Activated T-helper 17 cell treated with anti-CD3 and anti-CD28 coated beads, Interleukin-2, amount 50 U/mL, for 72 hours (primary cell): ENCODE measurements around the gene FAM124A. TPM values are rescaled to one million over a fixed set of nuclear protein-coding genes. Genes with fewer than 3 reads are reported as not detected.

Experiments used
- ATAC-seq: fragments of 150-1000 bp; cut with Tn5 transposase; replicated peaks from 2 replicates; pipeline ENCODE4 v1.10.0; 2021; ENCODE audit warnings: mild to moderate bottlenecking, moderate library complexity
- H3K27ac Mint-ChIP-seq: one replicate; pipeline ENCODE4 v1.8.0; 2022; ENCODE audit warnings: mixed read lengths
- H3K27me3 Mint-ChIP-seq: one replicate; pipeline ENCODE4 v1.8.0; 2022; ENCODE audit warnings: mixed read lengths
- H3K36me3 Mint-ChIP-seq: one replicate; pipeline ENCODE4 v1.8.0; 2022; ENCODE audit warnings: low read depth, mild to moderate bottlenecking, mixed read lengths
- H3K4me1 Mint-ChIP-seq: one replicate; pipeline ENCODE4 v1.8.0; 2022; ENCODE audit warnings: mixed read lengths
- H3K4me3 Mint-ChIP-seq: one replicate; pipeline ENCODE4 v1.8.0; 2022; ENCODE audit warnings: mild to moderate bottlenecking, mixed read lengths
- H3K9me3 Mint-ChIP-seq: one replicate; pipeline ENCODE4 v1.8.0; 2022; ENCODE audit warnings: mixed read lengths
- total RNA-seq, 2 donors: library from RNA; stranded (reverse); gene quantifications; one replicate each; pipeline ENCODE4 v1.2.3, GENCODE V29; 2022

Gene FAM124A
- total RNA-seq, 2 donors from 2014 or later, result 0.43 to 1.2 TPM

GRCh38 chr13:51206584-51206983 is 15.6 kb upstream of the FAM124A start:
- H3K4me3 Mint-ChIP-seq, result no peak overlapping the region
- H3K36me3 Mint-ChIP-seq, result no peaks in the 10 kb centered on the region
- H3K27ac Mint-ChIP-seq, result no peak overlapping the region
- H3K9me3 Mint-ChIP-seq, result no peaks in the 10 kb centered on the region
- peaks cover 41% of the 10 kb centered on the region for H3K27me3 Mint-ChIP-seq
- ATAC-seq, result no peak
- H3K4me1 Mint-ChIP-seq, result peaks cover 7% of the 10 kb centered on the region

DNA sequence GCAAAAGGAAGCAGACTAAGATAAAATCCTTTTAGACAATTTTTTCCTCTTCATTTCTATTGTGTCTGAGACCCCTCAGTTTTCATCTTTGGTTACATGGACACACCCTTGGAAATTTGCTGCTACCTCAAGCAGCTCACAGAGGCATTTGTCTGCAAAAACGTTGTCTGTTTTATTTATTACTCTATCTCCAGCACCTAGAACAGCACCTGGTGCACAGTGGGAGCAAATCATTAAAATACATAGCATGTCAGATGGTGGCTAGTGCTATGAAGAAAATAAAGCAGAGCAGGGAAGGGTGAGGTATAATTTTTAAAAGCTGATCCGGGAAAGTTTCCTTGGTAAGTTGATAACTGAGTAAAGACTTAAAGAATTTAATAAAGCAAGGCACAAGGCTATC is 14.3 kb upstream of the FAM124A start:
- no peak overlapping the region for H3K4me3 Mint-ChIP-seq
- ATAC-seq, result no peak
- no peaks in the 10 kb centered on the region for H3K9me3 Mint-ChIP-seq
- peaks cover 3% of the 10 kb centered on the region for H3K4me1 Mint-ChIP-seq
- H3K27ac Mint-ChIP-seq, result no peak overlapping the region
- H3K27me3 Mint-ChIP-seq, result peaks cover 48% of the 10 kb centered on the region
- H3K36me3 Mint-ChIP-seq, result no peaks in the 10 kb centered on the region

DNA sequence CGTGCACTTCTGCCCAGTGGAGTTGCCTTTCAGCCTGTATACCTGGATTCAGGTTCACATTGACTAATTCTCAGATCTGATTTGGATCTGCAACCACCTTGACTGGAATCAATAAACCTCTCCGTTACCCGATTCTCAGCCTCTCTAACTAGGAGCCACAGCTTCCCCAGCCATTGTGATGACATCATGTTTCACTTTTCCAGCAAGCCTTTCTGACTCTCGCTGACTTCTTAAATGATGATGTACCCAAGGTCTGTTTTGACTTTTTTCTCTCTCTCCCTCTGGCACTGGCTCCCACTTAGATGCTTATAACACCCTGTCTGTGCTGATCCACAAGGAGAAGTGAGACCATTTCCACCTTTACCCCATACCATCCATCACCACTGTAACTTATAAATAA is 13.5 kb upstream of the FAM124A start:
- H3K36me3 Mint-ChIP-seq, result no peaks in the 10 kb centered on the region
- no peak overlapping the region for H3K4me3 Mint-ChIP-seq
- H3K4me1 Mint-ChIP-seq, result no peaks in the 10 kb centered on the region
- H3K27ac Mint-ChIP-seq, result no peak overlapping the region
- H3K27me3 Mint-ChIP-seq, result peaks cover 45% of the 10 kb centered on the region
- ATAC-seq, result no peak
- no peaks in the 10 kb centered on the region for H3K9me3 Mint-ChIP-seq

DNA sequence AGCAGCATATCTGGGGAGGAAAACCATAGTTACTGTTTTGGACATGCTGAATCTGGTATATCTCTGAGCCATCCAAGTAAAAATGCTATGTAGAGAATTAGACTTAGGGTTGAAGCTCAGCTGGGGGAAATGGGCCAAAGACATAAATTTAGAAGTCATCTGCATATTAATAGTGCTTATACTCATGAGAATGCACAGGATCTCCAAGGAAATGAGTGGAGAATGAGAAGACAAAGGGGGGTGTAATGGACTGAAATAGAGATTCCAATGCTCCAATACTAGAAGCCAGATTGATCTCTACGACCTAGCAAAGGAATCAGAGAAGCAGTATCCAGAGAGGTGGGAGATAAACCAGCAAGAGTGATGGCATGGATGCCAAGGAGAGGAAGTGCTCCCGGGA is 10.3 kb upstream of the FAM124A start:
- no peak overlapping the region for H3K27ac Mint-ChIP-seq
- H3K36me3 Mint-ChIP-seq, result no peaks in the 10 kb centered on the region
- H3K9me3 Mint-ChIP-seq, result no peaks in the 10 kb centered on the region
- H3K27me3 Mint-ChIP-seq, result peaks cover 52% of the 10 kb centered on the region
- no peaks in the 10 kb centered on the region for H3K4me1 Mint-ChIP-seq
- ATAC-seq, result no peak
- H3K4me3 Mint-ChIP-seq, result no peak overlapping the region

GRCh38 chr13:51212758-51213157 is 9.4 kb upstream of the FAM124A start:
- no peak overlapping the region for H3K27ac Mint-ChIP-seq
- no peaks in the 10 kb centered on the region for H3K4me1 Mint-ChIP-seq
- no peaks in the 10 kb centered on the region for H3K9me3 Mint-ChIP-seq
- ATAC-seq, result no peak
- peaks cover 58% of the 10 kb centered on the region for H3K27me3 Mint-ChIP-seq
- no peaks in the 10 kb centered on the region for H3K36me3 Mint-ChIP-seq
- no peak overlapping the region for H3K4me3 Mint-ChIP-seq

DNA sequence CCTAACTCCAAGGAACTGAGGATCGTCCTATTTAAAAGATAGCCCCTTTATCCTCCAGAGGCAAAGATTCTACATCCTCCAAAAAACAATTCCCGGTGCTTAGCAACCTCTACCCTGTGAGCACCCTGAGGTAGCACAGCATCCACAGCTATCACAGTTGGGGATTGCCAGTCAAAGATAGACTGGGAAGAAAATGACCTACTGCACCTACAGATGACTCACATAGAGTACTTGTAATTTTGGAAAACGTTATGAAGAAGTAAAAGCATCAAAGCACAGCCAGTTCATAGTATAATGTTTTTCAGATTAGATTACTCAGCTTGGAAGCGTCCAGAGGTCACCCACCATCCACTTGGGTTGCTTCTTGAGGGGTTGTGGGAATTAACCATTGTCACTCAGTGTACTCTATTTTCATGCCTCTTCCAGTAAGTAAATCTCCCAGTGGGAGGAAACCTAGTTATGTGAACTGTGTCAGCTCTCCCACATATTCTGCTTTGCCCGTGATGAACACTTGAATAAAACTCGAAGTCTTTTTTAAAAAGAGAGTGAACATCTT is 8.9 kb upstream of the FAM124A start:
- Mint-ChIP-seq H3K27ac (no peak overlapping the region), H3K27me3 (peaks cover 54% of the 10 kb centered on the region), H3K4me1 (no peaks in the 10 kb centered on the region), H3K36me3 (no peaks in the 10 kb centered on the region), H3K4me3 (no peak overlapping the region), H3K9me3 (no peaks in the 10 kb centered on the region)
- peak; percentile 61 for ATAC-seq

GRCh38 chr13:51218626-51219025 is 3.6 kb upstream of the FAM124A start:
- Mint-ChIP-seq H3K4me3 (no peak overlapping the region), H3K4me1 (no peaks in the 10 kb centered on the region), H3K36me3 (no peaks in the 10 kb centered on the region), H3K27me3 (peaks cover 42% of the 10 kb centered on the region), H3K27ac (no peak overlapping the region), H3K9me3 (no peaks in the 10 kb centered on the region)
- ATAC-seq, result no peak

DNA sequence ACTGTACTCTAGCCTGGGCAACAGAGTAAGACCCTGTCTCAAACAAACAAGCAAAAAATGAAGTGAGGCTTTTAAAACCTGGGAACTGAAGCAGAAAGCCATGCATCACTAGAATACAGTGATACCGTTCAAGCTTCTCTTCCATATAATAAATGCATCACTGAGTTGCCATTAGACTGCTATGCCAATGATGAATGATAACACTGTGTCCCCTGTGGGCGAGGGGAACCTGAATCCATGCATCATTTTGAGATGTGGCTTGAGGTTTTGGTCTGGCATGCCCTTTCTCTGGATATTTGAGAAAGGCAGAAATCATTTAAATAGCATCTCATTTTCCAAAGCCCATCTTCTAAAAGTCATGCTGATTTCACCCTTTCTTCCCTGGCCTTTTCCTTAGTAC is 1.5 kb upstream of the FAM124A start:
- no peaks in the 10 kb centered on the region for H3K4me1 Mint-ChIP-seq
- no peak for ATAC-seq
- H3K27ac Mint-ChIP-seq, result no peak overlapping the region
- peaks cover 38% of the 10 kb centered on the region for H3K27me3 Mint-ChIP-seq
- peak overlapping the region; percentile 66 for H3K4me3 Mint-ChIP-seq
- no peaks in the 10 kb centered on the region for H3K36me3 Mint-ChIP-seq
- H3K9me3 Mint-ChIP-seq, result no peaks in the 10 kb centered on the region

DNA sequence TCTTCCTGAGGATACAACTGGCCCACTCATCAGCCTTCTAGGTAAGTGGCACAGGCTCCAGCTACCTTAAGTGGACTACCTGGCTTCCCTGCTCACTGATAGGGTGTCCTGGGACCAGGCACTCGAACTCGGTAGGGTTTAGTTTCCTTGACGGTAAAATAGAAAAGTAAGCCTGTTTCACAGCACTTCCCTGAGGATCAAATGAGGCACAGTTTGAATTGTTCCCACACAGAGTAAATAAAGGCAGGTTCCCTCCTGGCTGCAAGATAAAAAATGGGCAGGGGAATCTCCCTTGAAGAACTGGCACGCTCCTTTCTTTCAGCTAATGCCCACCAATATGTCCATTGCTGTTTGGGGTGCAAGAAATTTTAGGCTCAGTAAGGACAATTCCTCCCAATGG is 1.1 kb upstream of the FAM124A start:
- no peaks in the 10 kb centered on the region for H3K36me3 Mint-ChIP-seq
- peak overlapping the region; percentile 66 for H3K4me3 Mint-ChIP-seq

DNA sequence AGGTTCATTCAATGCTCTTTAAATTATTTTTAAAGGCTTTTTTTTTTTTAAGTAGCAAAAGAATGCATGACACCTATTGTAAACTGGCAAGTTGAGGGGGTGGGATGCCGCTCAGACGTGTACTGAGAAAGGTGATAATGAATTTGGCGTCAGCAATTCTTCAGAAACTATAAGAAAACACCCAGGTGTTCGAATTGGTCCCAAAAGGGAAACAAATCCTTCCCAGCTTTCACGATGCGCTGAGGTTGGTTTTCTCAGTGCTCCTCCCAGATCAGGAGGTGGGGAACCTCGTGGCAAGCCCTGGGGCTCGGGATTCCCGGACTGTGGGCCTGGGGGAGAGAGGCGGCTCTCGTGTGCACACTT is 543 bp upstream of the FAM124A start:
- H3K27ac Mint-ChIP-seq, result no peak overlapping the region
- H3K27me3 Mint-ChIP-seq, result peaks cover 34% of the 10 kb centered on the region
- no peak for ATAC-seq
- H3K9me3 Mint-ChIP-seq, result no peaks in the 10 kb centered on the region
- H3K36me3 Mint-ChIP-seq, result no peaks in the 10 kb centered on the region
- H3K4me3 Mint-ChIP-seq, result peak overlapping the region; percentile 66
- no peaks in the 10 kb centered on the region for H3K4me1 Mint-ChIP-seq

More for the DNA sequence above, 1.1 kb upstream of the FAM124A start:
- Mint-ChIP-seq H3K9me3 (no peaks in the 10 kb centered on the region), H3K27ac (no peak overlapping the region), H3K27me3 (peaks cover 38% of the 10 kb centered on the region), H3K4me1 (no peaks in the 10 kb centered on the region)
- no peak for ATAC-seq

DNA sequence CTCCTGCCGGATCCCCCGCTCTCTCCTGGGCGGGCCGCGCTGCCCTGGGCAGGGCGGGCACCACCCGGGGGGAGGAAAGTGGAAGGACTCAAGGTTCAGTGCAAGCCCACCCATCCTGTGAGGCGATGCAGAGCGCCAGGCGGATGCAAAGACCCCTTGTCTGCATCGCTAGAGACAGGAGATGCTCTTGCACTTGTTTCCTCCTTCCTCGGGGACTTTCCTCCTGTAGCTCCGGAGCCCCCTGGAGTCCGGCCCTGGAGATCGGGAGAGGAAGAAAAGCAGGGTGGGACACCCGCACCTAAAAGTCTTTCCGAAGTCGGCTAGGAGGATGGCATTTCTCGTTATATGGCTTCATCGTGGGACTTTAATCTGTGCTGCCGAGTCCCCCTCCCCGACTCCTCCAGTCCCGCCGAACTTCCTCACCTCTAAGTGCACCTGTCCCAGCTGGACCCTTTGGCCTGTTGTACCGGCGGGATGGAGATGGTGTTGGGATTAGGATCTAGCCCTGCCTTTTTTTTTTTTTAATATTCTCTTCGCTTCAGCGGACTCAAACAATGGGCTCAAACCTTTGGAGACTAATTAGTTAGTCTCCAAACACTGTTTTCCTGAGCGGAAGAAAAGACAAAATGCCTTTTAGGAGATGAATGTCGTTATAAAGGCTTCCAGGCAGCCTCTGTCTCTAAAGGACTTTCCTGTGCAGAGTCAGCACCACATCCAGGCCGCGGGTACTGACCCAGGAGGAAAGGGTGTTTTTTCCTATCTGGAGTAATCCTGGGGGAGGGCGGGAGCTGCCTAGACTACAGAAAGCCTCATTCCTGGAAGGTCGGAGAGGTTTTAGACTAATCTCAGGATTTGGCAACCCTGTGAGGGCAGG is 725 bp downstream of the FAM124A start:
- peak overlapping the region; percentile 54 for H3K4me3 Mint-ChIP-seq
- peaks cover 35% of the 10 kb centered on the region for H3K27me3 Mint-ChIP-seq
- H3K36me3 Mint-ChIP-seq, result no peaks in the 10 kb centered on the region
- ATAC-seq, result no peak
- no peak overlapping the region for H3K27ac Mint-ChIP-seq
- H3K4me1 Mint-ChIP-seq, result no peaks in the 10 kb centered on the region
- no peaks in the 10 kb centered on the region for H3K9me3 Mint-ChIP-seq

DNA sequence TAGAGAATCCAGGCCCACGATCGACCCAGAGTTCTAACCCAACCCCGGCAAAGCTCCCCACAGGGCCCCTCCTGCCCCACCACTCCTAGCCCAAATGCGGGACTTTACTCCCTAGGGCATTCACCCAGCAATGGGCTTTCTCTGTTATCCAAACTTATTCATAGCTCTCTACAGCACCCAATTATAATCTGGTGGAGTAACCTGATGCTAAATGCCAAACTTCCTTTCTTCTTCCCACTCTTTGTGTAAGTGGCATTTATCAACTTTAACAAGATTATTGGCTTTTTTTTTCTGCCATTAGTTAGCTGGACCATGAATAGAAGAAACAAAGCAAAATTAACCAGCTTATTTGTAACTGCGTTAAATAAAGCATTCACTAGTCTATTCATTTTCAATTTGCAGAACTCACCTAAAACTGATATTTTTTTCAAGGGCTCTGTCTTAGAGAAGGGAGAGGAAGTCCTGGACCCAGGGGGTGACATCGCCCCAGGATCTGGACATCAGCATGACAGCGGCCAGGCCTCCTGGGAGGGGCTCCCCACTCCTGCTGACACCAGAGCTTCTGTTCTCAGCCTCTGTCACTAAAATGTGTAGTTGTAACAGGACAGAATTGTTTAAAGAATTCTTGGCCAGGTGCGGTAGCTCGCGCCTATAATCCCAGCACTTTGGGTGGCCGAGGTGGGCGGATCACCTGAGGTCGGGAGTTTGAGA is 1.5 kb downstream of the FAM124A start:
- ATAC-seq, result no peak
- Mint-ChIP-seq H3K27ac (no peak overlapping the region), H3K9me3 (no peaks in the 10 kb centered on the region), H3K4me1 (no peaks in the 10 kb centered on the region), H3K36me3 (no peaks in the 10 kb centered on the region), H3K4me3 (peak overlapping the region; percentile 54), H3K27me3 (peaks cover 36% of the 10 kb centered on the region)

GRCh38 chr13:51225029-51225428 is 2.8 kb downstream of the FAM124A start:
- ATAC-seq, result no peak
- peaks cover 38% of the 10 kb centered on the region for H3K27me3 Mint-ChIP-seq

DNA sequence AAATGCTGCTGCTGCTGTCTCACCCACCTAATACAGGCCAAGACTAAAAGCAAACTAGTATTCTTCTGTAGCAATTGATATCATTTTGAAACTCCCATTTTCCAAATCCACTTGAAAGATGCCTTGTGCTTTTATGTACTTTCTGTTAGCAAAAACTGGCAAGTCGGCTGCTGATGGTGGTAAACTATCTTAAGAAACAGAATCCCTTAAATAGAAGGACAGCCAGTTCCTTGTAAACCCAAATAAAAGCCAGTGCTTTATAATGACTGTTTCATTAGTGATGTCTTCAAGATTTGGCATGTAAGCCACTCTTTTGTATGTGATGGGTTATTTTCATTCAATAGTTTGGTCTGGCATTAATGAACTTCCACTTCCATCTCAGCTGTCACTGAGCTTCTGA is 5.2 kb downstream of the FAM124A start:
- Mint-ChIP-seq H3K27me3 (peaks cover 51% of the 10 kb centered on the region), H3K4me3 (no peak overlapping the region), H3K36me3 (no peaks in the 10 kb centered on the region), H3K4me1 (no peaks in the 10 kb centered on the region), H3K27ac (no peak overlapping the region), H3K9me3 (no peaks in the 10 kb centered on the region)
- ATAC-seq, result no peak

More at GRCh38 chr13:51225029-51225428, 2.8 kb downstream of the FAM124A start:
- H3K4me3 Mint-ChIP-seq, result no peak overlapping the region
- no peak overlapping the region for H3K27ac Mint-ChIP-seq
- H3K9me3 Mint-ChIP-seq, result no peaks in the 10 kb centered on the region
- H3K36me3 Mint-ChIP-seq, result no peaks in the 10 kb centered on the region
- no peaks in the 10 kb centered on the region for H3K4me1 Mint-ChIP-seq
